HepG2 (cell line): Measurements from ENCODE around the gene CDH19. TPM values are rescaled to one million over a fixed set of nuclear protein-coding genes. Genes with fewer than 3 reads are reported as not detected.
A peak's percentile ranks its signal among the peaks of the same experiment; 100 is the strongest.

ENCODE experiments used
- ATAC-seq: fragments of 200-7000 bp; cut with Tn5 transposase; 3 replicates; pipeline ENCODE4 v1.9.1; 2020; ENCODE audit warnings: mild to moderate bottlenecking, moderate library complexity
- BruUV-seq: library from RNA; stranded (reverse); fragments of 400-500 nt; replicated peaks from 2 replicates; lab custom pipeline; 2021; lab: Mats Ljungman, UMichigan
- CTCF ChIA-PET: fragments of 300-600 bp; formaldehyde crosslinking; extraction: SDS; loops from one replicate; lab custom pipeline; 2021; ENCODE audit warnings: low total read pairs, inconsistent platforms, low intra/inter-chr PET ratio; lab: Yijun Ruan, JAX
- POLR2A ChIA-PET: fragments of 350-600 bp; sonication (Branson Sonifier 250); formaldehyde crosslinking; loops from one replicate; lab custom pipeline; 2020; ENCODE audit warnings: antibody characterized with exemption, inconsistent platforms; lab: Yijun Ruan, JAX
- DNase-seq: peaks from one replicate; pipeline ENCODE4 v3.0.0-alpha.2; 2015; ENCODE audit warnings: low spot score
- FAIRE-seq: peaks from 3 replicates; lab custom pipeline; 2011; peaks lifted over from hg19 to GRCh38; lab: Jason Lieb, UNC
- H2AFZ ChIP-seq: one replicate; pipeline ENCODE4 v1.6.1; 2011; ENCODE audit warnings: low read length, inconsistent platforms
- H3K27ac ChIP-seq: fragments of 300-600 bp; 3 replicates; pipeline ENCODE4 v1.8.0; 2011; ENCODE audit warnings: mixed run types, mild to moderate bottlenecking, mixed read lengths, low read length, inconsistent platforms; ENCODE audit not compliant: insufficient read depth; ENCODE audit errors: extremely low read length
- H3K27me3 ChIP-seq, 2 experiments: fragments of 200-600 bp in 1 of 2; 2 replicates in 1 of 2; 3 replicates in 1 of 2; pipeline versions ENCODE4 v1.6.0 to v1.8.0; 2011; ENCODE audit warnings: low read length in 2 of 2, mild to moderate bottlenecking in 2 of 2, moderate library complexity in 2 of 2, inconsistent platforms in 1 of 2; ENCODE audit not compliant: insufficient read depth in 2 of 2, control insufficient read depth in 1 of 2
- H3K36me3 ChIP-seq, 2 experiments: fragments of 200-600 bp in 1 of 2; replicated peaks in 1 of 2; 2 replicates in 1 of 2; 3 replicates in 1 of 2; pipeline versions ENCODE4 v1.5.1 to v1.8.0; 2011; ENCODE audit warnings: low read length in 2 of 2, inconsistent platforms in 1 of 2; ENCODE audit not compliant: insufficient read depth in 2 of 2, control insufficient read depth in 1 of 2
- H3K4me1 ChIP-seq: 2 replicates; pipeline ENCODE4 v1.5.1; 2012; ENCODE audit warnings: low read length, inconsistent platforms; ENCODE audit not compliant: insufficient read depth
- H3K4me2 ChIP-seq: 2 replicates; pipeline ENCODE4 v1.6.0; 2011; ENCODE audit warnings: low read depth, low read length, inconsistent platforms
- H3K4me3 ChIP-seq, 3 experiments: fragments of 200-600 bp in 1 of 3; sonication (generic), shearing (Covaris generic) in 1 of 3; replicated peaks in 1 of 3; 2 replicates each; pipeline ENCODE4 v1.5.1; 2011 to 2016; ENCODE audit warnings: low read length in 3 of 3, inconsistent platforms in 2 of 3, low read depth in 2 of 3, mild to moderate bottlenecking in 2 of 3, control low read depth in 1 of 3, mixed read lengths in 1 of 3; ENCODE audit not compliant: insufficient read depth in 1 of 3
- H3K79me2 ChIP-seq: one replicate; pipeline ENCODE4 v1.6.1; 2011; ENCODE audit warnings: low read length, inconsistent platforms; ENCODE audit not compliant: insufficient read depth
- H3K9ac ChIP-seq: 2 replicates; pipeline ENCODE4 v1.6.0; 2011; ENCODE audit warnings: mild to moderate bottlenecking, low read depth, low read length, inconsistent platforms; ENCODE audit not compliant: insufficient read depth
- H3K9me3 ChIP-seq: 2 replicates; pipeline ENCODE4 v1.5.1; 2012; ENCODE audit warnings: mild to moderate bottlenecking, low read length
- H4K20me1 ChIP-seq: 2 replicates; pipeline ENCODE4 v1.6.0; 2011; ENCODE audit warnings: inconsistent platforms, mild to moderate bottlenecking, low read length, moderate library complexity; ENCODE audit not compliant: insufficient read depth
- CBX5 ChIP-seq: sonication (generic); formaldehyde crosslinking; IDR thresholded peaks from 2 replicates; pipeline ENCODE4 v1.4.0; 2020; ENCODE audit warnings: missing genetic modification reagents, borderline replicate concordance
- CCDC6 ChIP-seq: sonication (generic); formaldehyde crosslinking; IDR thresholded peaks from 2 replicates; pipeline ENCODE4 v1.8.1; 2022; ENCODE audit warnings: mild to moderate bottlenecking, missing genetic modification reagents, moderate library complexity
- GABPA ChIP-seq, 2 experiments: IDR thresholded peaks; 2 replicates each; pipeline ENCODE4 v1.6.1; 2011 to 2016; ENCODE audit warnings: low read depth in 2 of 2, low read length in 1 of 2, missing biosample characterization in 1 of 2, missing genetic modification characterization in 1 of 2
- KLF12 ChIP-seq: sonication (generic); formaldehyde crosslinking; IDR thresholded peaks from 2 replicates; pipeline ENCODE4 v1.4.0; 2020; ENCODE audit warnings: missing genetic modification reagents, borderline replicate concordance
- MIXL1 ChIP-seq: IDR thresholded peaks from 2 replicates; pipeline ENCODE4 v1.6.1; 2016
- MXD4 ChIP-seq: IDR thresholded peaks from 2 replicates; pipeline ENCODE4 v1.6.1; 2016; ENCODE audit warnings: mild to moderate bottlenecking, missing biosample characterization, missing genetic modification reagents
- REPIN1 ChIP-seq: sonication (generic); formaldehyde crosslinking; IDR thresholded peaks from 2 replicates; pipeline ENCODE4 v1.8.0; 2022; ENCODE audit warnings: missing genetic modification reagents, low read depth, mild to moderate bottlenecking, borderline replicate concordance
- THYN1 ChIP-seq: sonication (generic); formaldehyde crosslinking; IDR thresholded peaks from 2 replicates; pipeline ENCODE4 v1.8.1; 2023; ENCODE audit warnings: low read depth, mild to moderate bottlenecking, moderate library complexity, missing genetic modification reagents, borderline replicate concordance
- TRAFD1 ChIP-seq: sonication (generic); formaldehyde crosslinking; IDR thresholded peaks from 2 replicates; pipeline ENCODE4 v1.5.1; 2020; ENCODE audit warnings: missing genetic modification reagents, mild to moderate bottlenecking, borderline replicate concordance
- TRIM22 ChIP-seq: fragments of 450-650 bp; IDR thresholded peaks from 2 replicates; pipeline ENCODE4 v1.6.1; 2017
- ZBTB14 ChIP-seq: sonication (generic); formaldehyde crosslinking; IDR thresholded peaks from 2 replicates; pipeline ENCODE4 v1.4.0; 2020; ENCODE audit warnings: missing genetic modification reagents
- ZC3H13 ChIP-seq: sonication (generic); formaldehyde crosslinking; IDR thresholded peaks from 2 replicates; pipeline ENCODE4 v1.8.1; 2023; ENCODE audit warnings: mild to moderate bottlenecking, missing genetic modification reagents, moderate library complexity
- ZGPAT ChIP-seq: IDR thresholded peaks from 2 replicates; pipeline ENCODE4 v1.6.1; 2016; ENCODE audit warnings: mild to moderate bottlenecking
- ZMYM4 ChIP-seq: sonication (generic); formaldehyde crosslinking; IDR thresholded peaks from 2 replicates; pipeline ENCODE4 v1.8.1; 2023; ENCODE audit warnings: mild to moderate bottlenecking, missing genetic modification reagents
- ZNF510 ChIP-seq: sonication (generic); formaldehyde crosslinking; IDR thresholded peaks from 2 replicates; pipeline ENCODE4 v1.4.0; 2020; ENCODE audit warnings: low read depth, mild to moderate bottlenecking, missing genetic modification reagents
- ZNF605 ChIP-seq: sonication (generic); formaldehyde crosslinking; IDR thresholded peaks from 2 replicates; pipeline ENCODE4 v1.8.0; 2022; ENCODE audit warnings: mild to moderate bottlenecking, missing genetic modification reagents
- ZNF784 ChIP-seq: sonication (generic); formaldehyde crosslinking; IDR thresholded peaks from 2 replicates; pipeline ENCODE4 v1.5.1; 2020; ENCODE audit warnings: missing genetic modification reagents, mild to moderate bottlenecking, borderline replicate concordance
- ZNF788 ChIP-seq: sonication (generic); formaldehyde crosslinking; IDR thresholded peaks from 2 replicates; pipeline ENCODE4 v1.5.0; 2020; ENCODE audit warnings: mild to moderate bottlenecking, missing genetic modification reagents, borderline replicate concordance
- WGBS: methylation state at CpG from one replicate; pipeline ENCODE4 v1.1.6; 2017; ENCODE audit warnings: low lambda C conversion rate; 5-methylcytosine and 5-hydroxymethylcytosine counted together
- in situ Hi-C: cut with HindIII; loops from 2 replicates; pipeline ENCODE4 v1.10.0; 2017; ENCODE audit warnings: low pct_unique_long_range_greater_than_20kb; ENCODE audit not compliant: extremely low pct_ligation_motif_present
- intact Hi-C: fragments of 100-400 bp; cut with micrococcal nuclease; formaldehyde crosslinking; loops from one replicate; pipeline ENCODE4 v1.10.0; 2022; ENCODE audit not compliant: unreplicated experiment
- polyA plus RNA-seq, 8 experiments: library from polyadenylated mRNA; depleted of rRNA in 3 of 8; stranded (reverse) in 7 of 8; unstranded in 1 of 8; fragments of >200 nt; fragmentation: Illumina TruSeq in 4 of 8; extraction: Trizol in 4 of 8; gene quantifications; 2 replicates each; pipeline versions ENCODE4 v1.2.1 to v1.2.3, GENCODE V29; 2011 to 2016; ENCODE audit warnings: low read depth in 4 of 8, missing spikeins in 1 of 8, mixed read lengths in 1 of 8; ENCODE audit not compliant: insufficient read depth in 1 of 8
- total RNA-seq, 5 experiments: library from RNA; depleted of rRNA; stranded (reverse); fragments of >200 nt; fragmentation: Illumina TruSeq; extraction: Trizol; gene quantifications; 2 replicates each; pipeline ENCODE4 v1.2.3, GENCODE V29; 2016; ENCODE audit warnings: low read depth in 1 of 5

Gene CDH19
- total and polyA plus RNA-seq, 2 of the 13 experiments (the other 11 are each of a cell fraction or from before 2014, with no cell fraction given) = not detected

GRCh38 chr18:66641056-66641455 is 37.2 kb upstream of the CDH19 start (continued):
- TF ChIP-seq TRIM22 = no peak
- TF ChIP-seq KLF12 (CRISPR knock-in tag) = no peak
- TF ChIP-seq ZMYM4 (CRISPR knock-in tag) = no peak
- TF ChIP-seq REPIN1 (CRISPR knock-in tag) = no peak
- no peak for TF ChIP-seq ZNF784

GRCh38 chr18:66640431-66640830 is 36.5 kb upstream of the CDH19 start:
- CTCF ChIA-PET = no interaction called here
- WGBS = 2% methylated on average over 4 of the region's 4 CpGs
- Histone ChIP-seq H4K20me1 (no peaks in the 10 kb centered on the region), H3K79me2 (no peaks in the 10 kb centered on the region), H2AFZ (peak overlapping the region; percentile 42), H3K36me3 (no peaks in the 10 kb centered on the region), H3K27ac (no peak overlapping the region), H3K4me1 (no peaks in the 10 kb centered on the region), H3K9ac (no peak overlapping the region), H3K9me3 (no peaks in the 10 kb centered on the region), H3K27me3 (no peaks in the 10 kb centered on the region), H3K4me2 (no peak overlapping the region), H3K4me3 (no peak overlapping the region)
- no TSS peak for BruUV-seq
- in situ Hi-C loops = no loop called here
- POLR2A ChIA-PET = no interaction called here
- no peak for ATAC-seq
- intact Hi-C loops = no loop called here
- FAIRE-seq = no peak
- DNase-seq = no peak
- no peak for TF ChIP-seq ZNF788 (CRISPR knock-in tag)
- no peak for TF ChIP-seq TRAFD1 (CRISPR knock-in tag)
- no peak for TF ChIP-seq THYN1 (CRISPR knock-in tag)
- TF ChIP-seq CCDC6 (CRISPR knock-in tag) = no peak
- no peak for TF ChIP-seq MXD4
- no peak for TF ChIP-seq ZNF510 (CRISPR knock-in tag)
- TF ChIP-seq CBX5 (CRISPR knock-in tag) = no peak
- TF ChIP-seq GABPA (IDR thresholded peaks at IDR 0.05; ENCODE audit: low read depth, low read length) = no peak
- TF ChIP-seq GABPA (CRISPR knock-in tag; IDR thresholded peaks at IDR 0.05; ENCODE audit: low read depth) = no peak
- no peak for TF ChIP-seq MIXL1 (CRISPR knock-in tag)
- TF ChIP-seq ZGPAT (CRISPR knock-in tag) = no peak
- TF ChIP-seq ZNF605 = no peak
- no peak for TF ChIP-seq ZBTB14 (CRISPR knock-in tag)
- no peak for TF ChIP-seq ZC3H13 (CRISPR knock-in tag)
